Esophagus muscularis mucosa (tissue), 4 donors: ENCODE measurements around the gene ADAT2. TPM values are rescaled to one million over a fixed set of nuclear protein-coding genes. Genes with fewer than 3 reads are reported as not detected.

Source experiments
- DNase-seq: peaks from one replicate; pipeline ENCODE4 v3.0.0-alpha.2; 2017; ENCODE audit errors: extremely low spot score
- H3K27ac ChIP-seq, 4 donors: fragments of 200-600 bp; sonication (generic); replicated peaks in 1 of 4; 1 replicate in 3 of 4; 2 replicates in 1 of 4; pipeline ENCODE4 v1.5.1; 2016 to 2019; ENCODE audit warnings: mild to moderate bottlenecking in 1 of 4
- H3K27me3 ChIP-seq, 4 donors: fragments of 200-600 bp; sonication (generic); one replicate each; pipeline versions ENCODE4 v1.5.1 to v1.6.0; 2016 to 2019
- H3K36me3 ChIP-seq, 4 donors: fragments of 200-600 bp; sonication (generic); one replicate each; pipeline ENCODE4 v1.5.1; 2016 to 2019
- H3K4me1 ChIP-seq, 4 donors: fragments of 200-600 bp; sonication (generic); one replicate each; pipeline ENCODE4 v1.5.1; 2016 to 2019
- H3K4me3 ChIP-seq, 4 donors: fragments of 200-600 bp; sonication (generic); 1 replicate in 2 of 4; 2 replicates in 2 of 4; pipeline ENCODE4 v1.5.1; 2016 to 2019; ENCODE audit warnings: mild to moderate bottlenecking in 4 of 4, moderate library complexity in 1 of 4
- H3K9me3 ChIP-seq, 4 donors: fragments of 200-600 bp; sonication (generic); 1 replicate in 3 of 4; 2 replicates in 1 of 4; pipeline ENCODE4 v1.5.1; 2016 to 2019
- EP300 ChIP-seq: sonication (generic); formaldehyde crosslinking; IDR thresholded peaks from one replicate; pipeline ENCODE4 v1.6.1; 2017; ENCODE audit warnings: antibody characterized with exemption
- POLR2A ChIP-seq: fragments of 450-650 bp; IDR thresholded peaks from one replicate; pipeline ENCODE4 v1.6.1; 2017; ENCODE audit warnings: antibody characterized with exemption, moderate library complexity, mild to moderate bottlenecking, low read depth
- POLR2AphosphoS5 ChIP-seq, 2 donors: sonication (generic); formaldehyde crosslinking; IDR thresholded peaks; one replicate each; pipeline ENCODE4 v1.6.1; 2017; ENCODE audit warnings: antibody characterized with exemption in 2 of 2
- WGBS: methylation state at CpG from one replicate; pipeline ENCODE4 v1.1.5; 2018; 5-methylcytosine and 5-hydroxymethylcytosine counted together
- intact Hi-C: fragments of 100-400 bp; cut with DNase I; formaldehyde crosslinking; loops from one replicate; pipeline ENCODE4 v1.15.1; 2023
- total RNA-seq, 4 donors: library from RNA; depleted of rRNA; stranded (reverse); fragments of >200 nt; gene quantifications; one replicate each; pipeline versions ENCODE4 v1.1.0 to v1.2.1, GENCODE V29; 2016
- TF ChIP-seq, protein P1 (sequence below), 3 experiments: fragments of 200-600 bp in 2 of 3; fragments of 450-650 bp in 1 of 3; sonication (generic) in 2 of 3; IDR thresholded peaks; one replicate each; pipeline ENCODE4 v1.5.1; 2017 to 2019; ENCODE audit warnings: antibody characterized with exemption in 3 of 3, mild to moderate bottlenecking in 2 of 3, moderate library complexity in 1 of 3

Gene ADAT2
- total RNA-seq, 4 donors from 2014 or later: 2.4 to 4.0 (median 3.2) TPM

DNA sequence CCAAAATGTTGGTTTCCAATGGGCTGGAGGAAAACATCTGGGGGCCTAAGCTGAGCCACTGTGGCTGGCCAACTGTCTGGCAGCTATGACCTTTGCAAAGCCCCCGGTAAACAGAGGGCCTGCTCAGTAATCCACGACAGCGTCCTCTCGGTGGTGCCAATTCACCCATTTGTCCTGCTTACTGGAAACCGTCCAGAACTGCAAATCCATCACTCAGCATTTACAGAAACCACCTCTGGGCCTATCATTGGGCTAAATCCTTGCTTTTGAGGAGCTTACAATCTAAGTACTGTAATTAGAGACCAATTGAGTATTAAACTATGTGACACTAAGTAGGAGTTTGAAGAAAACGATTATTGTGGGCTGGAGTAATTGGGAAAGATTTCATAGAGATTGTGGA is 31.0 kb downstream of the ADAT2 start:
- H3K4me3 ChIP-seq: no peak overlapping the region
- intact Hi-C loops: no loop called here
- no peaks in the 10 kb centered on the region for H3K36me3 ChIP-seq
- no peak overlapping the region for H3K27ac ChIP-seq
- TF ChIP-seq POLR2AphosphoS5 (IDR thresholded peaks at IDR 0.05) (no peak), POLR2A (no peak), EP300 (no peak)
- TF ChIP-seq, protein P1, sequence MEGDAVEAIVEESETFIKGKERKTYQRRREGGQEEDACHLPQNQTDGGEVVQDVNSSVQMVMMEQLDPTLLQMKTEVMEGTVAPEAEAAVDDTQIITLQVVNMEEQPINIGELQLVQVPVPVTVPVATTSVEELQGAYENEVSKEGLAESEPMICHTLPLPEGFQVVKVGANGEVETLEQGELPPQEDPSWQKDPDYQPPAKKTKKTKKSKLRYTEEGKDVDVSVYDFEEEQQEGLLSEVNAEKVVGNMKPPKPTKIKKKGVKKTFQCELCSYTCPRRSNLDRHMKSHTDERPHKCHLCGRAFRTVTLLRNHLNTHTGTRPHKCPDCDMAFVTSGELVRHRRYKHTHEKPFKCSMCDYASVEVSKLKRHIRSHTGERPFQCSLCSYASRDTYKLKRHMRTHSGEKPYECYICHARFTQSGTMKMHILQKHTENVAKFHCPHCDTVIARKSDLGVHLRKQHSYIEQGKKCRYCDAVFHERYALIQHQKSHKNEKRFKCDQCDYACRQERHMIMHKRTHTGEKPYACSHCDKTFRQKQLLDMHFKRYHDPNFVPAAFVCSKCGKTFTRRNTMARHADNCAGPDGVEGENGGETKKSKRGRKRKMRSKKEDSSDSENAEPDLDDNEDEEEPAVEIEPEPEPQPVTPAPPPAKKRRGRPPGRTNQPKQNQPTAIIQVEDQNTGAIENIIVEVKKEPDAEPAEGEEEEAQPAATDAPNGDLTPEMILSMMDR (IDR thresholded peaks at IDR 0.05): no peak
- WGBS: 83% methylated on average over 6 of the region's 6 CpGs
- no peaks in the 10 kb centered on the region for H3K27me3 ChIP-seq
- H3K4me1 ChIP-seq: no peaks in the 10 kb centered on the region
- H3K9me3 ChIP-seq: no peaks in the 10 kb centered on the region
- no peak for DNase-seq

DNA sequence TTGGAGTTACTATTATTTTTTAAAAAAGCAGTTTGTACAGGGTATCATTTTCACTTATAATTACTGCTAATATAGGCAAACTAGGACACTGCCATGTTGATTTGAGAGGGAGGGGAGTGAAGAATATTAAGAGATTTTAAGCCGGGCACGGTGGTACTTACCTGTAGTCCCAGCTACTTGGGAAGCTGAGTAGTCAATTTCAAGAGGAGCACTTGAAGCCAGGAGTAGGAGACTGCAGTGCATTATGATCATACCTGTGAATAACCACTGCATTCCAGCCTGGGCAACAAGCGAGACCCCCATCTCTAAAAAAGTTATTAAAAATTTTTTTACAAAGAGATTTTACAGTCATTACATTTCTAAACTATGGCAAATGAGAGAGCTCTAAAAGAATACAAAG is 35.7 kb downstream of the ADAT2 start:
- 96% methylated on average over 3 of the region's 3 CpGs for WGBS
- Histone ChIP-seq H3K27me3 (no peaks in the 10 kb centered on the region), H3K4me3 (no peak overlapping the region), H3K4me1 (no peaks in the 10 kb centered on the region), H3K27ac (no peak overlapping the region), H3K36me3 (no peaks in the 10 kb centered on the region), H3K9me3 (no peaks in the 10 kb centered on the region)
- no peak for DNase-seq
- TF ChIP-seq EP300: no peak
- TF ChIP-seq POLR2A: no peak
- TF ChIP-seq, protein P1 (IDR thresholded peaks at IDR 0.05): no peak
- TF ChIP-seq POLR2AphosphoS5 (IDR thresholded peaks at IDR 0.05): no peak
- intact Hi-C loops: no loop called here

DNA sequence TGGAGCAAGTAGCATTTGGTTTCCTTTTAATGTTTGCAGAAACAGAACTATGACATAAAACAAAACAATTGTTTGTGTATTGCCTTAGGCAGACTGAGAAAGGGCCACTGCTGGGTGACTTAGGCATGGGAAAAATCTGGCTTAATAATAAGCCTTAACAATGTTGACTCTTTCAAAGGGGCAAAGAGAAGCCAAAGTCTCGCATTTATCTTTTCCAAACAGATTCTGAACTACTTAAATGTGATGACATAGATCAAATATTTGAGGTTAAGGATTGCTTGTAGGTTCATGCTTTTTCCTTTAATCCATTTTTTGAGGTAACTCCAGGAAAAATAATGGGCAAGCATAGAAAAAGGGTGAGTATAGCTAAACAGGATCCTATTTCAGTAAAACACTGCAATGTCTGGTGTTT is 39.6 kb downstream of the ADAT2 start:
- DNase-seq: no peak
- Histone ChIP-seq H3K27ac (no peak overlapping the region), H3K27me3 (no peaks in the 10 kb centered on the region), H3K36me3 (no peaks in the 10 kb centered on the region), H3K9me3 (no peaks in the 10 kb centered on the region), H3K4me1 (no peaks in the 10 kb centered on the region), H3K4me3 (no peak overlapping the region)
- TF ChIP-seq POLR2AphosphoS5 (IDR thresholded peaks at IDR 0.05) (no peak), EP300 (no peak), POLR2A (no peak)
- TF ChIP-seq, protein P1 (IDR thresholded peaks at IDR 0.05): no peak
- intact Hi-C loops: no loop called here
- 88% methylated on average over 1 of the region's 1 CpG for WGBS

DNA sequence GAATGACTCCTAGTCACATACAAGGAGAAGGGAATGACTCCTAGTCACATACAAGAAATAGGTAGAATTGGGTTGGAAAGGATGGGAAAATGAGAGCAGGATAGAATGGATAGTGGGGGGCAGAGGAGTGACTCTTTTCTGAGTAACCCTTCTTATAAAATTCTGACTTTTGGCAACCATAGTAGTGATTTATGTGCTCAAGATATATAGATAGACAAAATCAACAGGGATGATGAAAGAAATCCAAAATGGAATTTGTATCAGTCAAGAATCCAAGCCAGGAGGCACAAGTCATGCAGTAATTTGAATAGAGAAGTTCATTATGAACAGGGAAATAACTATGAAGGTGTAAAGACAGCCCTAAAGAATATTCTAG is 41.7 kb downstream of the ADAT2 start:
- TF ChIP-seq POLR2AphosphoS5 (IDR thresholded peaks at IDR 0.05) (no peak), POLR2A (no peak), EP300 (no peak)
- TF ChIP-seq, protein P1 (IDR thresholded peaks at IDR 0.05): no peak
- H3K36me3 ChIP-seq: no peaks in the 10 kb centered on the region
- no peaks in the 10 kb centered on the region for H3K9me3 ChIP-seq
- no peaks in the 10 kb centered on the region for H3K4me1 ChIP-seq
- no peak overlapping the region for H3K27ac ChIP-seq
- DNase-seq: no peak
- H3K27me3 ChIP-seq: no peaks in the 10 kb centered on the region
- no peak overlapping the region for H3K4me3 ChIP-seq
- intact Hi-C loops: no loop called here

DNA sequence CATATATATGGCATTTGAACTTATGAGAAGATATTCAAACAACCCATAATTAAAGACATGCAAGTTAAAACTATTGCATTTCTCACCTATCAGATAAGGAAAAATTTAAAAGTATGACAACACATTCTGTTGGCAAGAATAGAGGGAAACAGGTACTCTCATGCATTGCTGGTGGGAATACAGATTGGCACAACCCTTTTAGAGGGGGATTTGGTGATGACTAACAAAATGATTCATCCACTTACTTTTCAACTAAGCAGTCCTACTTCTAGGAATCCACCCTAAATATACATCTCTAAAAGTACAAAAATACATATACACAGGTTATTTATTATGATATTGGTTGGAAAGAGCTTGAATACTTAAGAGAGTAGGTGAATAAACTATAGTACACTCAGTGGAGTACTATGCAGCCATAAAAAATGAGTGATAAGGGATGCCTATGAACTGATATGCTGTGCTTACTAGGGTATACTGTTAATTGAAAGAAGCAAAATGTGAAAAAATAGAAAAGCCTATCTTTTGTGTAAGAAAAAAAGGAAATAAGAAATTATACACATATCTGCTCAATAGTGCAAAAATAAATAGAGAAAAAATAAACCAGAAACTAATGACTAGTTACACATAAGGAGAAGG is 42.2 kb downstream of the ADAT2 start:
- DNase-seq: no peak
- no peaks in the 10 kb centered on the region for H3K27me3 ChIP-seq
- H3K27ac ChIP-seq: no peak overlapping the region
- no peaks in the 10 kb centered on the region for H3K9me3 ChIP-seq
- no peak overlapping the region for H3K4me3 ChIP-seq
- no peaks in the 10 kb centered on the region for H3K4me1 ChIP-seq
- no peaks in the 10 kb centered on the region for H3K36me3 ChIP-seq
- intact Hi-C loops: no loop called here
- TF ChIP-seq, protein P1 (IDR thresholded peaks at IDR 0.05): no peak
- TF ChIP-seq POLR2AphosphoS5 (IDR thresholded peaks at IDR 0.05) (no peak), POLR2A (no peak), EP300 (no peak)
